CD4-positive, alpha-beta T cell treated with Interleukin-4 for 4 hours (primary cell): ENCODE results near the gene TIGAR.

ENCODE experiments used
- DNase-seq: peaks from one replicate; pipeline ENCODE4 v3.0.0-alpha.2; 2020

The TIGAR gene

GRCh38 chr12:4320853-4321701 lies at the start of gene TIGAR:
Gene TIGAR (plus strand): TSS chr12:4321213. CDS start chr12:4321272, 59 bp downstream.
- DNase-seq: peak; percentile 87

- peak; percentile 98 for DNase-seq
These were observed 49.1 kb upstream of the TIGAR start for GRCh38 chr12:4271717-4272423.

- peak; percentile 62 for DNase-seq
These were observed 48.4 kb upstream of the TIGAR start for GRCh38 chr12:4272424-4273272.

GRCh38 chr12:4273273-4273651 lies 47.8 kb upstream of the TIGAR start:
- no peak for DNase-seq

GRCh38 chr12:4273652-4274395 lies 47.2 kb upstream of the TIGAR start, which contains the start of gene CCND2:
Gene CCND2 (plus strand): TSS chr12:4273762. CDS start chr12:4274041, 279 bp downstream.
- DNase-seq: peak; percentile 70

- no peak for DNase-seq
These were observed 46.5 kb upstream of the TIGAR start for GRCh38 chr12:4274396-4275015.

GRCh38 chr12:4275016-4275869 lies 45.8 kb upstream of the TIGAR start:
- DNase-seq: no peak

- no peak for DNase-seq
These were observed 45.1 kb upstream of the TIGAR start for GRCh38 chr12:4275870-4276301.

- DNase-seq: peak; percentile 92
These were observed 44.3 kb upstream of the TIGAR start for GRCh38 chr12:4276524-4277204.

- DNase-seq: no peak
These were observed 43.8 kb upstream of the TIGAR start for GRCh38 chr12:4277205-4277543.

- DNase-seq: no peak
These were observed 43.2 kb upstream of the TIGAR start for GRCh38 chr12:4277857-4278256.

- no peak for DNase-seq
These were observed 42.5 kb upstream of the TIGAR start for GRCh38 chr12:4278329-4279197.

GRCh38 chr12:4279198-4279690 lies 41.8 kb upstream of the TIGAR start:
- DNase-seq: no peak

- no peak for DNase-seq
These were observed 40.5 kb upstream of the TIGAR start for GRCh38 chr12:4280351-4281163.

GRCh38 chr12:4281173-4281654 lies 39.8 kb upstream of the TIGAR start:
- no peak for DNase-seq

GRCh38 chr12:4282103-4282891 lies 38.7 kb upstream of the TIGAR start:
- no peak for DNase-seq

- DNase-seq: no peak
These were observed 38.0 kb upstream of the TIGAR start for GRCh38 chr12:4282892-4283511.
